ENCODE measurements around the gene LMAN1L.

The LMAN1L gene

GRCh38 chr15:74820056-74820455 lies 7.4 kb downstream of the LMAN1L start:
- Histone ChIP-seq H3K9ac (ENCODE audit: low read length) (no peak overlapping the region), H3K4me3 (ENCODE audit: insufficient read depth, low read length, poor library complexity, severe bottlenecking) (no peak overlapping the region), H3K79me2 (ENCODE audit: insufficient read depth, low read length) (no peaks in the 10 kb centered on the region), H3K9me2 (replicated peaks; ENCODE audit: insufficient read depth, low read length) (no peaks in the 10 kb centered on the region), H4K20me1 (ENCODE audit: low read depth, low read length) (no peaks in the 10 kb centered on the region), H3F3A (ENCODE audit: insufficient read depth) (no peaks in the 10 kb centered on the region), H3K4me2 (ENCODE audit: low read depth, low read length, poor library complexity, severe bottlenecking) (no peak overlapping the region), H3K36me3 (ENCODE audit: low read length) (no peaks in the 10 kb centered on the region), H3K27me3 (ENCODE audit: low read length) (no peaks in the 10 kb centered on the region), H2AFZ (ENCODE audit: low read depth, low read length, severe bottlenecking) (no peak overlapping the region), H3K9me3 (ENCODE audit: insufficient read depth, low read length) (no peaks in the 10 kb centered on the region), H3K27ac (ENCODE audit: low read depth, low read length) (no peak overlapping the region)
- no peak for TF ChIP-seq EZH2phosphoT487 (conservative IDR thresholded peaks at IDR 0.05; ENCODE audit: low read length)

- peak overlapping the region; percentile 52 for H3K27ac ChIP-seq (ENCODE audit: low read depth, low read length)
- H3K36me3 ChIP-seq (ENCODE audit: low read length), result no peaks in the 10 kb centered on the region
- peak overlapping the region; percentile 50 for H3K4me2 ChIP-seq (ENCODE audit: low read depth, low read length, poor library complexity, severe bottlenecking)
- H3K4me3 ChIP-seq (ENCODE audit: insufficient read depth, low read length, poor library complexity, severe bottlenecking), result peak overlapping the region; percentile 28
- H3K79me2 ChIP-seq (ENCODE audit: insufficient read depth, low read length), result no peaks in the 10 kb centered on the region
- H3K9ac ChIP-seq (ENCODE audit: low read length), result peak overlapping the region; percentile 39
- H2AFZ ChIP-seq (ENCODE audit: low read depth, low read length, severe bottlenecking), result no peak overlapping the region
- H3K9me2 ChIP-seq (replicated peaks; ENCODE audit: insufficient read depth, low read length), result no peaks in the 10 kb centered on the region
- no peaks in the 10 kb centered on the region for H3F3A ChIP-seq (ENCODE audit: insufficient read depth)
- H3K27me3 ChIP-seq (ENCODE audit: low read length), result no peaks in the 10 kb centered on the region
- H4K20me1 ChIP-seq (ENCODE audit: low read depth, low read length), result no peaks in the 10 kb centered on the region
- H3K9me3 ChIP-seq (ENCODE audit: insufficient read depth, low read length), result no peaks in the 10 kb centered on the region
- TF ChIP-seq CTCF (IDR thresholded peaks at IDR 0.05; ENCODE audit: insufficient read depth, low read length, poor library complexity, severe bottlenecking) (no peak), EZH2phosphoT487 (conservative IDR thresholded peaks at IDR 0.05; ENCODE audit: low read length) (no peak)
These were observed 8.6 kb downstream of the LMAN1L start for GRCh38 chr15:74821091-74821789.

GRCh38 chr15:74821790-74822158 lies 9.1 kb downstream of the LMAN1L start:
- TF ChIP-seq EZH2phosphoT487 (conservative IDR thresholded peaks at IDR 0.05; ENCODE audit: low read length) (no peak), CTCF (IDR thresholded peaks at IDR 0.05; ENCODE audit: insufficient read depth, low read length, poor library complexity, severe bottlenecking) (no peak)
- no peak overlapping the region for H3K4me3 ChIP-seq (ENCODE audit: insufficient read depth, low read length, poor library complexity, severe bottlenecking)
- H3K79me2 ChIP-seq (ENCODE audit: insufficient read depth, low read length), result no peaks in the 10 kb centered on the region
- no peaks in the 10 kb centered on the region for H3K27me3 ChIP-seq (ENCODE audit: low read length)
- H3K27ac ChIP-seq (ENCODE audit: low read depth, low read length), result peak overlapping the region; percentile 34; the same call in 1 of the 2 replicates
- H3K4me2 ChIP-seq (ENCODE audit: low read depth, low read length, poor library complexity, severe bottlenecking), result peak overlapping the region; percentile 50
- no peaks in the 10 kb centered on the region for H3K36me3 ChIP-seq (ENCODE audit: low read length)
- no peaks in the 10 kb centered on the region for H4K20me1 ChIP-seq (ENCODE audit: low read depth, low read length)
- H3K9ac ChIP-seq (ENCODE audit: low read length), result no peak overlapping the region
- H2AFZ ChIP-seq (ENCODE audit: low read depth, low read length, severe bottlenecking), result no peak overlapping the region
- no peaks in the 10 kb centered on the region for H3K9me3 ChIP-seq (ENCODE audit: insufficient read depth, low read length)
- H3K9me2 ChIP-seq (replicated peaks; ENCODE audit: insufficient read depth, low read length), result no peaks in the 10 kb centered on the region
- no peaks in the 10 kb centered on the region for H3F3A ChIP-seq (ENCODE audit: insufficient read depth)

GRCh38 chr15:74822233-74822632 lies 9.6 kb downstream of the LMAN1L start:
- Histone ChIP-seq H3K36me3 (ENCODE audit: low read length) (no peaks in the 10 kb centered on the region), H3K79me2 (ENCODE audit: insufficient read depth, low read length) (no peaks in the 10 kb centered on the region), H3F3A (ENCODE audit: insufficient read depth) (no peaks in the 10 kb centered on the region), H3K4me2 (ENCODE audit: low read depth, low read length, poor library complexity, severe bottlenecking) (no peak overlapping the region), H3K27me3 (ENCODE audit: low read length) (no peaks in the 10 kb centered on the region), H3K27ac (ENCODE audit: low read depth, low read length) (no peak overlapping the region), H3K9me2 (replicated peaks; ENCODE audit: insufficient read depth, low read length) (no peaks in the 10 kb centered on the region), H3K9me3 (ENCODE audit: insufficient read depth, low read length) (no peaks in the 10 kb centered on the region), H4K20me1 (ENCODE audit: low read depth, low read length) (no peaks in the 10 kb centered on the region), H3K4me3 (ENCODE audit: insufficient read depth, low read length, poor library complexity, severe bottlenecking) (no peak overlapping the region), H3K9ac (ENCODE audit: low read length) (no peak overlapping the region), H2AFZ (ENCODE audit: low read depth, low read length, severe bottlenecking) (no peak overlapping the region)
- TF ChIP-seq EZH2phosphoT487 (conservative IDR thresholded peaks at IDR 0.05; ENCODE audit: low read length), result no peak
- TF ChIP-seq CTCF (IDR thresholded peaks at IDR 0.05; ENCODE audit: insufficient read depth, low read length, poor library complexity, severe bottlenecking), result no peak

All from SU-DHL-6 (cell line).